GM10248 (cell line): ENCODE data around the gene HOXC6.

ENCODE experiments used
- CTCF ChIA-PET: fragments of 300-600 bp; sonication (Branson Sonifier 250); formaldehyde crosslinking; extraction: SDS; loops from one replicate; lab custom pipeline; 2021; ENCODE audit warnings: antibody characterized with exemption; lab: Yijun Ruan, JAX
- POLR2A ChIA-PET: fragments of 350-650 bp; sonication (Branson Sonifier 250); formaldehyde crosslinking; extraction: SDS; loops from one replicate; lab custom pipeline; 2020; ENCODE audit warnings: antibody characterized with exemption; lab: Yijun Ruan, JAX
- DNase-seq: peaks from one replicate; pipeline ENCODE4 v3.0.0; 2012; ENCODE audit errors: extremely low spot score
- CTCF ChIP-seq: IDR thresholded peaks from 2 replicates; pipeline ENCODE4 v1.5.1; 2012; ENCODE audit warnings: mild to moderate bottlenecking, low read depth; ENCODE audit errors: extremely low read depth, missing control alignments, control extremely low read depth

HOXC6 gene

GRCh38 chr12:54015018-54015931 is 13.0 kb upstream of the HOXC6 start:
- ChIA-PET POLR2A (no interaction called here), CTCF (interaction anchor here (1.0 to 4.2 kb wide), 7 partner anchors 9 to 192 kb away, joined by 3 to 26 read pairs (median 7); partner anchors contain the start of genes HOXC10 and HOXC5)
- no peak for DNase-seq
- no peak for TF ChIP-seq CTCF

- ChIA-PET CTCF (interaction anchor here (0.7 to 4.2 kb wide), 10 partner anchors 9 to 201 kb away, joined by 3 to 26 read pairs (median 6); partner anchors contain the start of genes HOXC10 and HOXC5), POLR2A (no interaction called here)
- TF ChIP-seq CTCF, result no peak
- no peak for DNase-seq
These were observed 12.2 kb upstream of the HOXC6 start for GRCh38 chr12:54016051-54016450.

- DNase-seq, result no peak
- POLR2A ChIA-PET, result no interaction called here
- CTCF ChIA-PET, result interaction anchor here (0.7 to 4.2 kb wide), 12 partner anchors 10 to 200 kb away, joined by 3 to 26 read pairs (median 6); partner anchors contain the start of genes HOXC10, HOXC5 and SMUG1
- TF ChIP-seq CTCF, result no peak
These were observed 11.7 kb upstream of the HOXC6 start for GRCh38 chr12:54016478-54016964.

- ChIA-PET CTCF (interaction anchor here (0.8 to 4.2 kb wide), 14 partner anchors 10 to 199 kb away, joined by 3 to 26 read pairs (median 6); partner anchors contain the start of genes HOXC10, HOXC5 and SMUG1), POLR2A (interaction anchor here (0.6 kb wide), 1 partner anchor 37 kb away, joined by 3 read pairs; the partner anchor contains the start of gene HOXC4)
- TF ChIP-seq CTCF, result no peak
- DNase-seq, result no peak
These were observed 11.0 kb upstream of the HOXC6 start for GRCh38 chr12:54017027-54017788.

- POLR2A ChIA-PET, result interaction anchor here (0.6 kb wide), 1 partner anchor 36 kb away, joined by 3 read pairs; the partner anchor contains the start of gene HOXC4
- TF ChIP-seq CTCF, result no peak
- CTCF ChIA-PET, result interaction anchor here (0.8 to 4.2 kb wide), 12 partner anchors 11 to 199 kb away, joined by 4 to 26 read pairs (median 8); partner anchors contain the start of genes HOXC10, HOXC5 and SMUG1
- DNase-seq, result peak; percentile 94
These were observed 10.3 kb upstream of the HOXC6 start for GRCh38 chr12:54017878-54018467.

- CTCF ChIA-PET, result interaction anchor here (1.8 to 2.2 kb wide), 2 partner anchors 170 to 189 kb away, joined by 10 to 21 read pairs; partner anchors contain the start of gene SMUG1
- POLR2A ChIA-PET, result no interaction called here
- DNase-seq, result no peak
- no peak for TF ChIP-seq CTCF
These were observed 9.7 kb upstream of the HOXC6 start for GRCh38 chr12:54018468-54018984.
